CD14-positive monocyte (primary cell): ENCODE data around the gene DZIP1L. TPM values are rescaled to one million over a fixed set of nuclear protein-coding genes. Genes with fewer than 3 reads are reported as not detected.

ENCODE experiments used
- DNase-seq, 3 donors: peaks; one replicate each; pipeline ENCODE4 v3.0.0-alpha.2; 2011 to 2022
- H2AFZ ChIP-seq: 2 replicates; pipeline ENCODE4 v1.6.0; 2012; ENCODE audit warnings: mild to moderate bottlenecking, low read depth, low read length, inconsistent platforms; ENCODE audit not compliant: insufficient read depth, poor library complexity, severe bottlenecking
- H3K27ac ChIP-seq, 2 donors: 1 replicate in 1 of 2; 2 replicates in 1 of 2; pipeline ENCODE4 v1.5.1; 2012 to 2013; ENCODE audit warnings: low read length in 2 of 2, control low read depth in 1 of 2, inconsistent platforms in 1 of 2, low read depth in 1 of 2, mild to moderate bottlenecking in 1 of 2
- H3K27me3 ChIP-seq, 2 donors: one replicate each; pipeline versions ENCODE4 v1.6.0 to v1.6.1; 2011 to 2013; ENCODE audit warnings: low read length in 2 of 2; ENCODE audit not compliant: control insufficient read depth in 2 of 2, insufficient read depth in 2 of 2
- H3K36me3 ChIP-seq, 2 donors: replicated peaks in 1 of 2; 1 replicate in 1 of 2; 2 replicates in 1 of 2; pipeline versions ENCODE4 v1.5.1 to v1.6.1; 2012 to 2013; ENCODE audit warnings: low read length in 2 of 2, control low read depth in 1 of 2, inconsistent platforms in 1 of 2, mild to moderate bottlenecking in 1 of 2; ENCODE audit not compliant: insufficient read depth in 2 of 2, control insufficient read depth in 1 of 2
- H3K4me1 ChIP-seq, 2 donors: 1 replicate in 1 of 2; 2 replicates in 1 of 2; pipeline versions ENCODE4 v1.5.1 to v1.6.1; 2012 to 2013; ENCODE audit warnings: low read length in 2 of 2, control low read depth in 1 of 2, inconsistent platforms in 1 of 2, mild to moderate bottlenecking in 1 of 2, moderate library complexity in 1 of 2; ENCODE audit not compliant: insufficient read depth in 2 of 2, control insufficient read depth in 1 of 2
- H3K4me2 ChIP-seq: replicated peaks from 2 replicates; pipeline ENCODE3; 2012; ENCODE audit warnings: low read length, moderate library complexity, mild to moderate bottlenecking; ENCODE audit not compliant: poor library complexity, severe bottlenecking; ENCODE audit errors: extremely low read depth
- H3K4me3 ChIP-seq, 3 experiments: fragments of 200-600 bp in 1 of 3; sonication (generic) in 1 of 3; replicated peaks in 1 of 3; 1 replicate in 2 of 3; 2 replicates in 1 of 3; pipeline ENCODE4 v1.5.1; 2011 to 2013; ENCODE audit warnings: low read length in 3 of 3, mild to moderate bottlenecking in 3 of 3, control low read depth in 2 of 3, low read depth in 2 of 3, inconsistent platforms in 1 of 3, moderate library complexity in 1 of 3
- H3K79me2 ChIP-seq: 2 replicates; pipeline ENCODE4 v1.6.0; 2012; ENCODE audit warnings: mild to moderate bottlenecking, control low read depth, inconsistent platforms, low read length, moderate library complexity; ENCODE audit not compliant: insufficient read depth
- H3K9ac ChIP-seq: 2 replicates; pipeline ENCODE4 v1.6.0; 2017; ENCODE audit warnings: low read length, mild to moderate bottlenecking; ENCODE audit not compliant: insufficient read depth, poor library complexity, severe bottlenecking
- H3K9me3 ChIP-seq, 2 donors: replicated peaks in 1 of 2; 1 replicate in 1 of 2; 2 replicates in 1 of 2; pipeline versions ENCODE4 v1.5.1 to v1.6.1; 2012 to 2013; ENCODE audit warnings: low read length in 2 of 2, control low read depth in 1 of 2; ENCODE audit not compliant: control insufficient read depth in 1 of 2, insufficient read depth in 1 of 2
- H4K20me1 ChIP-seq: 2 replicates; pipeline ENCODE4 v1.6.0; 2012; ENCODE audit warnings: mild to moderate bottlenecking, low read length, control low read depth, moderate library complexity; ENCODE audit not compliant: insufficient read depth
- H3K27ac Mint-ChIP-seq, 7 donors: one replicate each; pipeline ENCODE4 v1.8.0; 2020; ENCODE audit warnings: mild to moderate bottlenecking in 7 of 7, mixed read lengths in 7 of 7, moderate library complexity in 6 of 7, inconsistent platforms in 2 of 7
- H3K27me3 Mint-ChIP-seq, 3 donors: one replicate each; pipeline ENCODE4 v1.8.0; 2021 to 2022; ENCODE audit warnings: low read depth in 3 of 3, mild to moderate bottlenecking in 3 of 3, mixed read lengths in 3 of 3, moderate library complexity in 3 of 3, inconsistent platforms in 1 of 3
- H3K36me3 Mint-ChIP-seq, 2 donors: one replicate each; pipeline ENCODE4 v1.8.0; 2020; ENCODE audit warnings: mixed read lengths in 2 of 2, inconsistent platforms in 1 of 2, mild to moderate bottlenecking in 1 of 2
- H3K4me1 Mint-ChIP-seq: one replicate; pipeline ENCODE4 v1.8.0; 2020; ENCODE audit warnings: mild to moderate bottlenecking, mixed read lengths
- H3K4me3 Mint-ChIP-seq, 2 donors: one replicate each; pipeline ENCODE4 v1.8.0; 2020; ENCODE audit warnings: mild to moderate bottlenecking in 2 of 2, mixed read lengths in 2 of 2, moderate library complexity in 1 of 2
- H3K9me3 Mint-ChIP-seq, 7 donors: one replicate each; pipeline ENCODE4 v1.8.0; 2020 to 2022; ENCODE audit warnings: mixed read lengths in 7 of 7, mild to moderate bottlenecking in 6 of 7, moderate library complexity in 6 of 7, inconsistent platforms in 2 of 7
- WGBS: methylation state at CpG from one replicate; pipeline ENCODE4 v1.1.5; 2013; ENCODE audit warnings: missing lambda C conversion rate; ENCODE audit not compliant: insufficient coverage; 5-methylcytosine and 5-hydroxymethylcytosine counted together
- intact Hi-C, 2 donors: fragments of 100-400 bp; cut with micrococcal nuclease; formaldehyde crosslinking; loops; one replicate each; pipeline versions ENCODE4 v1.15.0 to v1.15.1; 2023
- polyA plus RNA-seq, 3 donors: library from polyadenylated mRNA; depleted of rRNA in 1 of 3; unstranded in 2 of 3; stranded (reverse) in 1 of 3; fragments of 300-500 nt in 2 of 3; fragments of >200 nt in 1 of 3; fragmentation: Illumina TruSeq in 2 of 3; gene quantifications; 1 replicate in 2 of 3; 2 replicates in 1 of 3; pipeline ENCODE4 v1.2.3, GENCODE V29; 2012 to 2021
- TF ChIP-seq, protein P1 (sequence below): fragments of 200-600 bp; IDR thresholded peaks from one replicate; pipeline ENCODE4 v1.8.0; 2022; ENCODE audit warnings: antibody characterized with exemption, mild to moderate bottlenecking

Gene DZIP1L
- polyA plus RNA-seq, 3 donors, result 0.50 to 1.8 (median 0.52) TPM

DNA sequence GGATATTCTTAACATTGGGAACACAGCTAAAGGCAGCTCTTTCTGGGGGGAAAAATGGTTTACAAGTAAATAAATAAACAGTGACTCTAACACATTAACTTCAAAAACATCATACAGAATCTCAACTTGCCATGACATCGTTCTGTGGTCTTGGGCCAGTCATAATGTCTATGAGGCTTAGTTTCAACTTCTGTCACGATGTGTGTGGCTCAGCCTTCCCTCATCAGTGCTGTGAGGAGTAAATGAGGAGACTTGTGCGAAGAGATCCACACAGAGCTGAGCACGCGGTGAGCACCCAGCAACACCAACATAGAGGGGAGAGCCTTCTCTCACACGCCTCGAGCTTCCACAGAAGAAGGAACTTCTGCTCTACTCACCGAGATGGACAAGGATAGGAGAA, 49.0 kb downstream of the DZIP1L start:
- H3K4me3 Mint-ChIP-seq, result no peak overlapping the region

DNA sequence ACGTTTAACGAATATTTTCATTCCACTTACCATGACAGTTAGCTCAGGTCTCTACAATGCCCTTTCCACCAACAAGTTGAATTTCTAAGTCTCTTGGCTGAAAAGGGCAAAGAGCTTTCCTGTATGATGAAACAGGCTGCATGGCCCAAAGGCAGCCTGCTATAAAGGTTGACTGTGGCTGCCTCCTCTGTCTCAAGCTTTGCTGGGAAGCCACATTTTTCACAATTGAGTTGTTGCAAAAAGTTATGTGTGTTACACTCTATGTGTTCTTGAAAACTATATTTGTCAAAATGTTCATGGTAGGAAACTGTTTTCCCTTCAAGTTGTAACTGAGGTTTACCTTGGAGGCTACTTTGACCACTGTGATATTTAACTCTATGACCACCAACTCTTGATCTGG, 49.5 kb downstream of the DZIP1L start:
- H3K9ac ChIP-seq, result no peak overlapping the region
- H3K4me2 ChIP-seq, result no peak overlapping the region
- peaks cover 0 to 20% of the 10 kb centered on the region in 2 donors for H3K36me3 ChIP-seq
- Mint-ChIP-seq H3K9me3 (no peaks in the 10 kb centered on the region), H3K27me3 (peaks cover 0 to 2% (median 0%) of the 10 kb centered on the region in 3 donors), H3K27ac (peak overlapping the region in 1 of 7 donors; percentile 16), H3K4me1 (peaks cover 7% of the 10 kb centered on the region), H3K36me3 (peaks cover 12 to 31% of the 10 kb centered on the region in 2 donors), H3K4me3 (no peak overlapping the region)
- H3K4me3 ChIP-seq, result no peak overlapping the region
- DNase-seq, result no peak
- intact Hi-C loops, result loop anchor here in 1 of 2 donors (5.0 to 10.0 kb wide), 2 partner anchors 51 to 859 kb away; partner anchors contain the start of gene DZIP1L
- H4K20me1 ChIP-seq, result no peaks in the 10 kb centered on the region
- H3K4me1 ChIP-seq, result no peaks in the 10 kb centered on the region
- H3K27ac ChIP-seq, result no peak overlapping the region
- no peaks in the 10 kb centered on the region for H3K27me3 ChIP-seq
- TF ChIP-seq, protein P1, sequence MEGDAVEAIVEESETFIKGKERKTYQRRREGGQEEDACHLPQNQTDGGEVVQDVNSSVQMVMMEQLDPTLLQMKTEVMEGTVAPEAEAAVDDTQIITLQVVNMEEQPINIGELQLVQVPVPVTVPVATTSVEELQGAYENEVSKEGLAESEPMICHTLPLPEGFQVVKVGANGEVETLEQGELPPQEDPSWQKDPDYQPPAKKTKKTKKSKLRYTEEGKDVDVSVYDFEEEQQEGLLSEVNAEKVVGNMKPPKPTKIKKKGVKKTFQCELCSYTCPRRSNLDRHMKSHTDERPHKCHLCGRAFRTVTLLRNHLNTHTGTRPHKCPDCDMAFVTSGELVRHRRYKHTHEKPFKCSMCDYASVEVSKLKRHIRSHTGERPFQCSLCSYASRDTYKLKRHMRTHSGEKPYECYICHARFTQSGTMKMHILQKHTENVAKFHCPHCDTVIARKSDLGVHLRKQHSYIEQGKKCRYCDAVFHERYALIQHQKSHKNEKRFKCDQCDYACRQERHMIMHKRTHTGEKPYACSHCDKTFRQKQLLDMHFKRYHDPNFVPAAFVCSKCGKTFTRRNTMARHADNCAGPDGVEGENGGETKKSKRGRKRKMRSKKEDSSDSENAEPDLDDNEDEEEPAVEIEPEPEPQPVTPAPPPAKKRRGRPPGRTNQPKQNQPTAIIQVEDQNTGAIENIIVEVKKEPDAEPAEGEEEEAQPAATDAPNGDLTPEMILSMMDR, result no peak
- H3K79me2 ChIP-seq, result no peaks in the 10 kb centered on the region
- WGBS, result no CpG with 5 or more reads among the region's 2 CpGs
- H3K9me3 ChIP-seq, result no peaks in the 10 kb centered on the region
- no peak overlapping the region for H2AFZ ChIP-seq

More for the DNA sequence above, 49.0 kb downstream of the DZIP1L start:
- no peak overlapping the region for H3K9ac ChIP-seq
- H3K27me3 ChIP-seq, result no peaks in the 10 kb centered on the region
- H3K9me3 ChIP-seq, result no peaks in the 10 kb centered on the region
- H3K4me2 ChIP-seq, result no peak overlapping the region
- no peak overlapping the region for H2AFZ ChIP-seq
- H3K4me3 ChIP-seq, result no peak overlapping the region
- no peaks in the 10 kb centered on the region for H3K9me3 Mint-ChIP-seq
- H3K36me3 ChIP-seq, result peaks cover 0 to 20% of the 10 kb centered on the region in 2 donors
- no peak overlapping the region for H3K27ac ChIP-seq
- H3K79me2 ChIP-seq, result no peaks in the 10 kb centered on the region
- H3K27me3 Mint-ChIP-seq, result peaks cover 0 to 4% (median 0%) of the 10 kb centered on the region in 3 donors
- TF ChIP-seq, protein P1, result no peak
- peak overlapping the region in 1 of 7 donors; percentile 16 for H3K27ac Mint-ChIP-seq
- no peaks in the 10 kb centered on the region for H3K4me1 ChIP-seq
- peaks cover 12 to 33% of the 10 kb centered on the region in 2 donors for H3K36me3 Mint-ChIP-seq
- no peaks in the 10 kb centered on the region for H4K20me1 ChIP-seq
- intact Hi-C loops, result loop anchor here in 1 of 2 donors (5.0 to 10.0 kb wide), 2 partner anchors 51 to 858 kb away; partner anchors contain the start of gene DZIP1L
- no peak for DNase-seq
- peaks cover 2% of the 10 kb centered on the region for H3K4me1 Mint-ChIP-seq
- no CpG with 5 or more reads among the region's 8 CpGs for WGBS
